ENCODE measurements around the gene PNPLA3.

DNA sequence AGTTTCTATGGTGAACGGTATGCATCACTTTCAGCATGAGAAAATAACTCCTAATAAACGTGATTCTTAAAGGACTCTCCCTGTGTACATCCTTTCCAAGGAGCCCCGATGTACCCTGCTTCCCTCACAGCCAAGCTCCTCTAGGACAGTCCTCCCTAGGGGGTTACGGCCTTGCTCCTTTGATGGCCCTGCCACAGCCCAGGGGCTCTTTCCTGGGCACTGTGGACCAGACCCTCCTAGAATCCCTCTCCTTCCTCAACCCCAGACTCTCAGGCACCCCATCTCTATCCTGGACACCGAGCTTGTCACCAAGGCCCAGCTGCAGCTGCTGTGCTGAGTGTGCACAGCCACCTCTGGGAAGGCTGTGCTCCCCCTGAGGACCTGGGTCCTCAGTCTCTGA, 27.8 kb downstream of the PNPLA3 start:
- TF ChIP-seq, protein P1, sequence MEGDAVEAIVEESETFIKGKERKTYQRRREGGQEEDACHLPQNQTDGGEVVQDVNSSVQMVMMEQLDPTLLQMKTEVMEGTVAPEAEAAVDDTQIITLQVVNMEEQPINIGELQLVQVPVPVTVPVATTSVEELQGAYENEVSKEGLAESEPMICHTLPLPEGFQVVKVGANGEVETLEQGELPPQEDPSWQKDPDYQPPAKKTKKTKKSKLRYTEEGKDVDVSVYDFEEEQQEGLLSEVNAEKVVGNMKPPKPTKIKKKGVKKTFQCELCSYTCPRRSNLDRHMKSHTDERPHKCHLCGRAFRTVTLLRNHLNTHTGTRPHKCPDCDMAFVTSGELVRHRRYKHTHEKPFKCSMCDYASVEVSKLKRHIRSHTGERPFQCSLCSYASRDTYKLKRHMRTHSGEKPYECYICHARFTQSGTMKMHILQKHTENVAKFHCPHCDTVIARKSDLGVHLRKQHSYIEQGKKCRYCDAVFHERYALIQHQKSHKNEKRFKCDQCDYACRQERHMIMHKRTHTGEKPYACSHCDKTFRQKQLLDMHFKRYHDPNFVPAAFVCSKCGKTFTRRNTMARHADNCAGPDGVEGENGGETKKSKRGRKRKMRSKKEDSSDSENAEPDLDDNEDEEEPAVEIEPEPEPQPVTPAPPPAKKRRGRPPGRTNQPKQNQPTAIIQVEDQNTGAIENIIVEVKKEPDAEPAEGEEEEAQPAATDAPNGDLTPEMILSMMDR (conservative IDR thresholded peaks at IDR 0.05; ENCODE audit: low read length) = no peak
- TF ChIP-seq EZH2phosphoT487 (IDR thresholded peaks at IDR 0.05; ENCODE audit: borderline replicate concordance, low read depth, low read length) = no peak

All from OCI-LY7 (cell line).